PC-3 (cell line): ENCODE results near the gene CIDEB.

Experiments used
- EZH2 ChIP-seq: fragments of 300-600 bp; sonication (generic); IDR thresholded peaks from one replicate; pipeline ENCODE4 v1.6.1; 2017; ENCODE audit warnings: antibody characterized with exemption, mild to moderate bottlenecking, low read length; ENCODE audit not compliant: unreplicated experiment
- EZH2phosphoT487 ChIP-seq: fragments of 300-600 bp; sonication (generic); IDR thresholded peaks from 2 replicates; pipeline ENCODE4 v1.6.1; 2018; ENCODE audit warnings: mild to moderate bottlenecking, antibody characterized with exemption, low read length, borderline replicate concordance
- TF ChIP-seq, protein P1 (sequence below): fragments of 300-600 bp; sonication (generic); conservative IDR thresholded peaks from 2 replicates; pipeline ENCODE4 v1.5.1; 2017; ENCODE audit warnings: antibody characterized with exemption, low read depth, mild to moderate bottlenecking, low read length

DNA sequence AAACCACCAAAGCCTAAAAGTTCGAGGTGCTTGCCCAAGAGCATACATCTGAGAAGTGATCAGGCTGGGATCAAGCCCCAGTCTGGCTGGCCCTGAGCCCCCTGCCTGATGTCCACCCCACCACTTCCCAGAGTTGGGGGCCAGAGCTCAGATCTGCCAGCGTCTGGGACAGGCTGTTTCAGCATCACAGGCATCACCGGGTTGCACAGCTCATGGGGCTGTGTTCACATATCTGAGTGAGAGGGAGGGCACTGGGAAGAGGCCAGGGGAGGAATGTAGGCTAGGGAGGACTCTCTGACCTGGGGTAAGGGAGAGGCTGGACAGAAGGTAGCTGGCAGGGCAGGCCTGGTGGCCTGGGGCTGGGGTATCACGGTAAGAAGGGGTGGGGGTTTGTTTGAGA lies 50.8 kb downstream of the CIDEB start:
- TF ChIP-seq, protein P1, sequence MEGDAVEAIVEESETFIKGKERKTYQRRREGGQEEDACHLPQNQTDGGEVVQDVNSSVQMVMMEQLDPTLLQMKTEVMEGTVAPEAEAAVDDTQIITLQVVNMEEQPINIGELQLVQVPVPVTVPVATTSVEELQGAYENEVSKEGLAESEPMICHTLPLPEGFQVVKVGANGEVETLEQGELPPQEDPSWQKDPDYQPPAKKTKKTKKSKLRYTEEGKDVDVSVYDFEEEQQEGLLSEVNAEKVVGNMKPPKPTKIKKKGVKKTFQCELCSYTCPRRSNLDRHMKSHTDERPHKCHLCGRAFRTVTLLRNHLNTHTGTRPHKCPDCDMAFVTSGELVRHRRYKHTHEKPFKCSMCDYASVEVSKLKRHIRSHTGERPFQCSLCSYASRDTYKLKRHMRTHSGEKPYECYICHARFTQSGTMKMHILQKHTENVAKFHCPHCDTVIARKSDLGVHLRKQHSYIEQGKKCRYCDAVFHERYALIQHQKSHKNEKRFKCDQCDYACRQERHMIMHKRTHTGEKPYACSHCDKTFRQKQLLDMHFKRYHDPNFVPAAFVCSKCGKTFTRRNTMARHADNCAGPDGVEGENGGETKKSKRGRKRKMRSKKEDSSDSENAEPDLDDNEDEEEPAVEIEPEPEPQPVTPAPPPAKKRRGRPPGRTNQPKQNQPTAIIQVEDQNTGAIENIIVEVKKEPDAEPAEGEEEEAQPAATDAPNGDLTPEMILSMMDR, result no peak
- TF ChIP-seq EZH2phosphoT487, result no peak
- TF ChIP-seq EZH2, result no peak
